Activated B cell treated with CpG ODN at 0.5 μM for 24 hours (primary cell): Measurements from ENCODE around the gene SPATA45. TPM values are rescaled to one million over a fixed set of nuclear protein-coding genes. Genes with fewer than 3 reads are reported as not detected.
"Not testable (repeated sequence)": the region's sequence is repeated elsewhere in the genome, so short reads cannot be mapped to it uniquely, and the experiment has no call there.

Experiments used
- ATAC-seq: fragments of 200-7000 bp; cut with Tn5 transposase; one replicate; pipeline ENCODE4 v1.10.0; 2021; ENCODE audit warnings: low read depth, mild to moderate bottlenecking, moderate library complexity
- CTCF ChIA-PET: fragments of 350-600 bp; sonication (Branson Sonifier 250); formaldehyde crosslinking; loops from one replicate; lab custom pipeline; 2021; ENCODE audit warnings: antibody characterized with exemption; lab: Charles Lee
- POLR2A ChIA-PET: fragments of 350-600 bp; sonication (Branson Sonifier 250); formaldehyde crosslinking; loops from one replicate; lab custom pipeline; 2021; ENCODE audit warnings: antibody characterized with exemption; lab: Charles Lee
- DNase-seq: peaks from one replicate; pipeline ENCODE4 v3.0.0; 2022
- H3K27ac Mint-ChIP-seq: one replicate; pipeline ENCODE4 v1.8.0; 2020; ENCODE audit warnings: mixed read lengths
- H3K27me3 Mint-ChIP-seq: one replicate; pipeline ENCODE4 v1.8.0; 2021; ENCODE audit warnings: mixed read lengths
- H3K36me3 Mint-ChIP-seq: one replicate; pipeline ENCODE4 v1.8.0; 2021; ENCODE audit warnings: low read depth, mixed read lengths
- H3K4me1 Mint-ChIP-seq: one replicate; pipeline ENCODE4 v1.8.0; 2021; ENCODE audit warnings: mixed read lengths
- H3K4me3 Mint-ChIP-seq: one replicate; pipeline ENCODE4 v1.8.0; 2020; ENCODE audit warnings: mild to moderate bottlenecking, mixed read lengths
- H3K9me3 Mint-ChIP-seq: one replicate; pipeline ENCODE4 v1.8.0; 2020; ENCODE audit warnings: mixed read lengths
- CTCF ChIP-seq: fragments of 200-600 bp; IDR thresholded peaks from one replicate; pipeline ENCODE4 v1.8.0; 2022; ENCODE audit warnings: antibody characterized with exemption, mild to moderate bottlenecking
- intact Hi-C: fragments of 100-400 bp; cut with micrococcal nuclease; formaldehyde crosslinking; loops from one replicate; pipeline ENCODE4 v1.15.1; 2024
- total RNA-seq: library from RNA; stranded (reverse); gene quantifications from 2 replicates; pipeline ENCODE4 v1.2.3, GENCODE V29; 2022

SPATA45 gene
- total RNA-seq, 1 donor from 2014 or later, result not detected

DNA sequence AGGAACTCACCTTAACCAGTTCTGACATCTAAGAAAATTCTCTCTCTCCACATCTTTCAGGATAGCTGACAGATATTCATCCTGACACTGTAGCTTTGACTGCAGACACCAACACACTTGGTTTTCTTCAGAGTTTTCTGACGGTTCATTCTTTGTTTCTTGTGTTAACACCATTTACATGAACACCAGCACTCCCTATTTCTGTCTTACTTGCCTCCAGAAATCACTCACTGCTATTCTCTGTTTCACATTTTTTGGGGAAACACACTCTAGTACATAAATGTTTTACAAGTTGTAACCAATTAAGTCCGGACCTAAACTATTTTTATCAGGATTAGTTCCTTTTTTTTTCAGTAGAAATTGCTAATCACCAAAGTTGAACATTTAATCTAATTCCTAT lies 26.1 kb upstream of the SPATA45 start:
- Mint-ChIP-seq H3K4me3 (no peak overlapping the region), H3K9me3 (no peaks in the 10 kb centered on the region), H3K4me1 (peaks cover 4% of the 10 kb centered on the region), H3K36me3 (peaks cover 52% of the 10 kb centered on the region), H3K27ac (no peak overlapping the region), H3K27me3 (no peaks in the 10 kb centered on the region)
- CTCF ChIA-PET, result no interaction called here
- no peak for TF ChIP-seq CTCF
- intact Hi-C loops, result no loop called here
- DNase-seq (no peak), ATAC-seq (no peak)
- POLR2A ChIA-PET, result no interaction called here

DNA sequence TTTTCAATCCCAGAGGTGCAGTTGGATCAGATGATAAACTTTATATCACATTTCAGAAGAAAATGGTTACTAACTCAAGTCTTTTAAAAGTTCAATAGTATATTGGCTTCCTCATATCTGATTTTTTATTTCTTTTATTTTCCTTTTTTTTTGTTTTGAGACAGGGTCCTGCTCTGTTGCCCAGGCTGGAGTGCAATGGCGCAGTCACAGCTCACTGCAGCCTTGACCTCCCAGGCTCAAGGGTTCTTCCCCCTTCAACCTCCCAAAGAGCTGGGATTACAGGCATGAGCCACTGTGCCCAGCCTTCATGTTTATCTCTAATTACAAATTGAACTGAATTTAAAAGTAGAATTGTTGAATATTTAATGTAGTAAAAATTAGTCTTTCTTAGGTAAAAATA lies 24.5 kb upstream of the SPATA45 start:
- Mint-ChIP-seq H3K27me3 (no peaks in the 10 kb centered on the region), H3K4me1 (peaks cover 4% of the 10 kb centered on the region), H3K9me3 (no peaks in the 10 kb centered on the region), H3K27ac (no peak overlapping the region), H3K4me3 (no peak overlapping the region), H3K36me3 (peaks cover 49% of the 10 kb centered on the region)
- POLR2A ChIA-PET, result no interaction called here
- DNase-seq (no peak), ATAC-seq (no peak)
- no peak for TF ChIP-seq CTCF
- intact Hi-C loops, result no loop called here
- CTCF ChIA-PET, result interaction anchor here (1.0 kb wide), 1 partner anchor 207 kb away, joined by 3 read pairs; no protein-coding TSS in a partner anchor

DNA sequence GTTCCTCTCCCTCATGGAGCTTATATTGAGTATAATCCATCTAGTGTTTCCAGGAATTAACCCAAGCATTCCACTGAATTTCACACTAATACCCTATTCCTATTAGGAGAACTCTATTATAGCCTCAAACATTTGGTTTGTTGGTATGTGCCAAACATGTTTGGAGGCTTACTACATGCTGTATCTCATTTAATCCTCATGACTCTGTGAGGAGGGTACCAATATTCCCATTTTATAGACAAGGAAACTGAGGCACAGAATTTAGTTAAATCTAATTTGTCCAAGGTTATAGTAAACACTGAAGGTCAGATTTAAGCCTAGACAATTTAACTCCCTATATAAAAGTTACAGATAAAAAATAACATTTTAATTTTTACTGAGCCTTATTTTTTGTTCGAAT lies 19.7 kb upstream of the SPATA45 start:
- DNase-seq (no peak), ATAC-seq (no peak)
- ChIA-PET CTCF (no interaction called here), POLR2A (no interaction called here)
- no peaks in the 10 kb centered on the region for H3K27me3 Mint-ChIP-seq
- no peaks in the 10 kb centered on the region for H3K9me3 Mint-ChIP-seq
- H3K4me3 Mint-ChIP-seq, result no peak overlapping the region
- no peak for TF ChIP-seq CTCF
- H3K27ac Mint-ChIP-seq, result no peak overlapping the region
- intact Hi-C loops, result no loop called here
- peaks cover 38% of the 10 kb centered on the region for H3K36me3 Mint-ChIP-seq
- H3K4me1 Mint-ChIP-seq, result peaks cover 6% of the 10 kb centered on the region

GRCh38 chr1:212864201-212864600 lies 16.8 kb upstream of the SPATA45 start:
- no peak overlapping the region for H3K4me3 Mint-ChIP-seq
- H3K9me3 Mint-ChIP-seq, result no peaks in the 10 kb centered on the region
- no peaks in the 10 kb centered on the region for H3K27me3 Mint-ChIP-seq
- H3K36me3 Mint-ChIP-seq, result peaks cover 28% of the 10 kb centered on the region
- H3K4me1 Mint-ChIP-seq, result peaks cover 8% of the 10 kb centered on the region
- POLR2A ChIA-PET, result interaction anchor here (0.7 kb wide), 1 partner anchor 32 kb away, joined by 3 read pairs; no protein-coding TSS in a partner anchor
- intact Hi-C loops, result no loop called here
- H3K27ac Mint-ChIP-seq, result no peak overlapping the region
- CTCF ChIA-PET, result interaction anchor here (0.7 kb wide), 1 partner anchor 387 kb away, joined by 3 read pairs; no protein-coding TSS in a partner anchor
- TF ChIP-seq CTCF, result no peak
- ATAC-seq, result no peak
- no peak for DNase-seq

GRCh38 chr1:212863345-212863744 lies 15.9 kb upstream of the SPATA45 start:
- H3K9me3 Mint-ChIP-seq, ATAC-seq, intact Hi-C loops, H3K4me3 Mint-ChIP-seq, H3K27ac Mint-ChIP-seq, DNase-seq, H3K27me3 Mint-ChIP-seq, CTCF ChIA-PET: not testable (repeated sequence)
- Mint-ChIP-seq H3K36me3 (peaks cover 25% of the 10 kb centered on the region), H3K4me1 (peaks cover 14% of the 10 kb centered on the region)
- POLR2A ChIA-PET, result interaction anchor here (0.7 kb wide), 1 partner anchor 298 kb away, joined by 3 read pairs; no protein-coding TSS in a partner anchor
